NCI-H2029 (cell line): ENCODE measurements around the gene ZDHHC13.

Experiments
- DNase-seq: peaks from one replicate; lab custom pipeline; 2025; lab: John Stamatoyannopoulos, UW

The ZDHHC13 gene

GRCh38 chr11:19173004-19173689, 56.2 kb downstream of the ZDHHC13 start:
- no peak for DNase-seq

GRCh38 chr11:19173964-19174638, 57.1 kb downstream of the ZDHHC13 start:
- no peak for DNase-seq

- DNase-seq, result no peak
Measured at GRCh38 chr11:19176629-19177186, 59.7 kb downstream of the ZDHHC13 start.

GRCh38 chr11:19181531-19182261, 64.7 kb downstream of the ZDHHC13 start:
- DNase-seq, result no peak

- no peak for DNase-seq
Measured at GRCh38 chr11:19183646-19184045, 66.7 kb downstream of the ZDHHC13 start.

GRCh38 chr11:19185036-19185435, 68.1 kb downstream of the ZDHHC13 start:
- DNase-seq, result no peak

GRCh38 chr11:19185516-19186052, 68.6 kb downstream of the ZDHHC13 start:
- no peak for DNase-seq

- no peak for DNase-seq
Measured at GRCh38 chr11:19187114-19187832, 70.3 kb downstream of the ZDHHC13 start.

GRCh38 chr11:19187833-19188258, 70.9 kb downstream of the ZDHHC13 start:
- DNase-seq, result no peak

GRCh38 chr11:19191530-19192169, 74.7 kb downstream of the ZDHHC13 start:
- peak; percentile 6 for DNase-seq

GRCh38 chr11:19193916-19194315, 76.9 kb downstream of the ZDHHC13 start:
- DNase-seq, result no peak

GRCh38 chr11:19194620-19195308, 77.8 kb downstream of the ZDHHC13 start:
- no peak for DNase-seq

GRCh38 chr11:19196432-19196831, 79.5 kb downstream of the ZDHHC13 start:
- no peak for DNase-seq

GRCh38 chr11:19199048-19199447, 82.1 kb downstream of the ZDHHC13 start:
- DNase-seq, result no peak

- no peak for DNase-seq
Measured at GRCh38 chr11:19199771-19200170, 82.8 kb downstream of the ZDHHC13 start.

- peak; percentile 74 for DNase-seq
Measured at GRCh38 chr11:19200410-19201201, 83.6 kb downstream of the ZDHHC13 start.

- no peak for DNase-seq
Measured at GRCh38 chr11:19201737-19202605, 85.0 kb downstream of the ZDHHC13 start, which contains the start of gene CSRP3. CSRP3 (minus strand) TSS chr11:19201983; CDS start chr11:19192448, 9,535 bp downstream.

- DNase-seq, result no peak
Measured at GRCh38 chr11:19204836-19205235, 87.9 kb downstream of the ZDHHC13 start.

- DNase-seq, result no peak
Measured at GRCh38 chr11:19208181-19208580, 91.2 kb downstream of the ZDHHC13 start.
